ENCODE data around the gene AGPAT3. TPM values are rescaled to one million over a fixed set of nuclear protein-coding genes. Genes with fewer than 3 reads are reported as not detected.
A peak's percentile ranks its signal among the peaks of the same experiment; 100 is the strongest.

The AGPAT3 gene, protein sequence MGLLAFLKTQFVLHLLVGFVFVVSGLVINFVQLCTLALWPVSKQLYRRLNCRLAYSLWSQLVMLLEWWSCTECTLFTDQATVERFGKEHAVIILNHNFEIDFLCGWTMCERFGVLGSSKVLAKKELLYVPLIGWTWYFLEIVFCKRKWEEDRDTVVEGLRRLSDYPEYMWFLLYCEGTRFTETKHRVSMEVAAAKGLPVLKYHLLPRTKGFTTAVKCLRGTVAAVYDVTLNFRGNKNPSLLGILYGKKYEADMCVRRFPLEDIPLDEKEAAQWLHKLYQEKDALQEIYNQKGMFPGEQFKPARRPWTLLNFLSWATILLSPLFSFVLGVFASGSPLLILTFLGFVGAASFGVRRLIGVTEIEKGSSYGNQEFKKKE
- 10 to 100 TPM; 40.6 to 80.5 (median 65.3) TPM for total RNA-seq

DNA sequence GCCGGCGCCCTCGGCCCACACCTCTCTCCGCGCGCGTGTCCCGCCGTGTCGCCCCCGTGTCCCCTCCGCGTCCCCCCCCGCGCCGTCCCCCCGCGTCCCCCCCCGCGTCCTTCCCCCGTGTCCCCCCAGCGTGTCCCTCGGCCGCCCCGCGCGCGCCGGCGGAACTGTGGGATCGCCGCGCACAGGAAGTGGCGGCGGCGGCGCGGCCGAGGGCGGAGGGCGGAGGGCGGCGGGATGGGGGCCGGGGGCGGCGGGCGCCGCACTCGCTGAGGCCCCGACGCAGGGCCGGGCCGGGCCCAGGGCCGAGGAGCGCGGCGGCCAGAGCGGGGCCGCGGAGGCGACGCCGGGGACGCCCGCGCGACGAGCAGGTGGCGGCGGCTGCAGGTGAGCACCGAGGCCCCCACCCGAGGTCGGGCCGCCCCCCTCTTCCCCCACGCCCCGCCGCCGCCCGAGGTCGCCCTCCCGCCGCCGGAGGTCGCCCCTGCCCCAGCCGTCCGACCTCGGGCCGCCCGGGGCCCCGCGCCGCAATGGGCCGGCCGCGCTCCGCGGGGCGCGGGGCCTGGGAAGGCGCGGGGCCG lies at the start of gene AGPAT3:
Gene AGPAT3 (plus strand): TSS at position 262 of the 578 bp plus-strand sequence. CDS start 94,459 bp downstream, outside the sequence.
- no CpG with 5 or more reads among the region's 102 CpGs for WGBS, 2 donors

DNA sequence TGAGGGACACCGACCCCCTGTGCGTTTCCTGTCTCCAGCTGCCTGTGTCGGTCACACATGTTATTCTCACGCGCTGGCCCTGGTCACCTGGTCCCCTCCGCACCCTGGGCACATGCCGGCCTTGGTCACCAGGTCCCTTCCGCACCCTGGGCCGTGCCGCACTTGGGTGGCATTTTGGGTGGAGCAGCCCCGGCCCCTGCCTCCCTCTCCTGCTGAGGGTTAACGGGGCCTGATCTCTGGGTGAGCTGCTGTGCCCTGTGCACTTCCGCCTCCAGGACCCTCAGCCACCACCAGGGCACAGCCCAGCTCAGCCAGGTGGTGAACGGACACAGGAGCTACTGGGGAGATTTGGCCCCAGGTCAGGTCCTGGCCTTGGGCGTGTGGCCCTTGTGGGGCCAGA lies 49.0 kb upstream of the AGPAT3 start:
- no peak for DNase-seq
- peaks cover 2 to 11% of the 10 kb centered on the region in 2 donors for H3K4me1 ChIP-seq
- H3K27ac ChIP-seq, result no peak overlapping the region
- H3K9me3 ChIP-seq, result no peaks in the 10 kb centered on the region
- TF ChIP-seq POLR2A (IDR thresholded peaks at IDR 0.05), result no peak
- TF ChIP-seq, protein P1, sequence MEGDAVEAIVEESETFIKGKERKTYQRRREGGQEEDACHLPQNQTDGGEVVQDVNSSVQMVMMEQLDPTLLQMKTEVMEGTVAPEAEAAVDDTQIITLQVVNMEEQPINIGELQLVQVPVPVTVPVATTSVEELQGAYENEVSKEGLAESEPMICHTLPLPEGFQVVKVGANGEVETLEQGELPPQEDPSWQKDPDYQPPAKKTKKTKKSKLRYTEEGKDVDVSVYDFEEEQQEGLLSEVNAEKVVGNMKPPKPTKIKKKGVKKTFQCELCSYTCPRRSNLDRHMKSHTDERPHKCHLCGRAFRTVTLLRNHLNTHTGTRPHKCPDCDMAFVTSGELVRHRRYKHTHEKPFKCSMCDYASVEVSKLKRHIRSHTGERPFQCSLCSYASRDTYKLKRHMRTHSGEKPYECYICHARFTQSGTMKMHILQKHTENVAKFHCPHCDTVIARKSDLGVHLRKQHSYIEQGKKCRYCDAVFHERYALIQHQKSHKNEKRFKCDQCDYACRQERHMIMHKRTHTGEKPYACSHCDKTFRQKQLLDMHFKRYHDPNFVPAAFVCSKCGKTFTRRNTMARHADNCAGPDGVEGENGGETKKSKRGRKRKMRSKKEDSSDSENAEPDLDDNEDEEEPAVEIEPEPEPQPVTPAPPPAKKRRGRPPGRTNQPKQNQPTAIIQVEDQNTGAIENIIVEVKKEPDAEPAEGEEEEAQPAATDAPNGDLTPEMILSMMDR (IDR thresholded peaks at IDR 0.05), result no peak
- H3K36me3 ChIP-seq, result no peaks in the 10 kb centered on the region
- H3K27me3 ChIP-seq, result no peaks in the 10 kb centered on the region
- no peak overlapping the region for H3K4me3 ChIP-seq (replicated peaks in 1 of 3)
- 84 to 87% methylated on average over 9 to 14 of the region's 15 CpGs for WGBS, 2 donors
- intact Hi-C loops (cut with DNase I), result no loop called here

More for the DNA sequence above, at the start of gene AGPAT3:
- peaks cover 9 to 24% of the 10 kb centered on the region in 2 donors for H3K4me1 ChIP-seq
- DNase-seq, result peak; percentile 25 to 31
- H3K9me3 ChIP-seq, result no peaks in the 10 kb centered on the region
- intact Hi-C loops (cut with DNase I), result no loop called here
- H3K27me3 ChIP-seq, result no peaks in the 10 kb centered on the region
- H3K27ac ChIP-seq, result peak within 1 kb of the TSS; percentile 87 to 90 (median 88)
- H3K4me3 ChIP-seq (replicated peaks in 1 of 3), result peak within 1 kb of the TSS; percentile 28 to 88 (median 66)
- TF ChIP-seq, protein P1 (IDR thresholded peaks at IDR 0.05), result peak in 1 of 6 experiments; percentile 5
- TF ChIP-seq POLR2A (IDR thresholded peaks at IDR 0.05), result no peak
- no peaks in the 10 kb centered on the region for H3K36me3 ChIP-seq

DNA sequence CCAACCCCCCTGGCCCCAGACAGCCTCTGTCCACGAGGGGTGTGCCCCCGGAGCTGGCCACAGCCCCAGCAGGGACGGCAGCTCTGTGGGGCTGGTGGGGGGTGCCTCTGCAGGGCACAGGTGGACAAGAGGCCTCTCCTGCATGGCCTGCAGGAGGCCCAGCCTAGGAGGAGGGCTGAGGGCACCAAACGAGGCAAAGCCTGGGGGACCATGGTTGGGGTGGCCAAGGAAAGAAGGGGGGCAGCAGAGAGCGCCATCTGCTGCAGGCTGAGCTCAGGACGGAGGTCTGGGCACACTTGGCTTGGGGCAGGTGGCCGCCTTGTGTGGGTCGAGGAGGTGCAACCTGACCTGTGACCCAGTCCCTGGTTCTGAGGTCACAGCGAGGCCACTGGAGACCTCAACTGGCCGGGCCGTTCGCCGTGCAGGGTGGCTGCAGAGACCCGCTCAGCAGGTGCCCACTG lies 48.4 kb upstream of the AGPAT3 start:
- intact Hi-C loops (cut with DNase I), result no loop called here
- WGBS, 2 donors, result 83 to 85% methylated on average over 6 to 10 of the region's 14 CpGs
- DNase-seq, result no peak

DNA sequence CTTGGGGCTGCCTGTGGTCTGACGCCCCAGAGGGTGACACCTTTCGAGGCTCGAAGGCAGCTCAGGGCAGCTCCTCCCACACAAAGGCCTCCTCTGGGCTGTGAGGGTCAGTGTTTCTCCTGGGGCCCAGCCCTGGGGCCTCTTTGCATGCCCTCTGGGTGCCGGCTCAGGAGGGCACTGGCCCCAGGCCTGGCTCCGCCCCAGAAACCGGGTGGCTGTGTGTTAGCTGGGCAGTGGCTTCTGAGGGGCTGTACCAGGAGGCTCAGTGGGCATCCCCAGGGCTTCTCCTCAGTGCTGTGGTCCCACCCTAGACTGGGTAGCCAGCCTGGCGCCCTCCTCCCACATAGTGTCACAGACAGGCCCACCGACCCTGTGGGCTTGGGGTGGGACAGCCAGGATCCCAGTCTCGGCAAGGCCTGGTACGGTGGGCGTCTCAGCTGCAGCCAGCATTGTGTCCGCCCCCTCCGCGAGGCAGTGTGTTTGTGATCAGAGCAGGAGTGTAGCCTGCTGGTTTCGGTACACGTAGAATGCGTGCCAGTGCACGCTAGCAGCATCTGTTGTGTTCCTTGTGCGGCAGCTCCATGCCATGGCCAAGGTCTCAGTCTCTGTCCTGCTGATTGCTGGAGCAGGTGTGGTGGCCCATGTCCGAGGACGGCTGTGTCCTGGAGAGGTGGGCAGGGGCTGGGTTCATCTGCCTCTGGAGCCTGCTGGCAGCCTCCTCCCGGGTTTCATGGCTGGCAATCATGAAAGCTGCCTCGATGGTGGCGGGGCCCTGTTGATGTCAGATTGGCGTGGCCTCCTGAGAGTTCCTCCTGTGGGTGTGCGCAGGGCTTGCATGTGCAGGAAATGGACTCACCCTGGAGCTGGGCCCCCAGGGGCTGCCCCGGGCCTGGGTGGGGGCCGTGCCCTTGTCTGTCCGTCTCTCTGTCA lies 47.6 kb upstream of the AGPAT3 start:
- no peaks in the 10 kb centered on the region for H3K36me3 ChIP-seq
- H3K27me3 ChIP-seq, result no peaks in the 10 kb centered on the region
- H3K9me3 ChIP-seq, result no peaks in the 10 kb centered on the region
- no peaks in the 10 kb centered on the region for H3K4me1 ChIP-seq
- H3K4me3 ChIP-seq (replicated peaks in 1 of 3), result no peak overlapping the region
- TF ChIP-seq, protein P1 (IDR thresholded peaks at IDR 0.05), result no peak
- TF ChIP-seq POLR2A (IDR thresholded peaks at IDR 0.05), result no peak
- H3K27ac ChIP-seq, result no peak overlapping the region
- 81 to 93% methylated on average over 11 to 16 of the region's 29 CpGs for WGBS, 2 donors
- DNase-seq, result no peak
- intact Hi-C loops (cut with DNase I), result no loop called here

More for the DNA sequence above, 48.4 kb upstream of the AGPAT3 start:
- H3K27me3 ChIP-seq, result no peaks in the 10 kb centered on the region
- H3K4me1 ChIP-seq, result peaks cover 0 to 4% of the 10 kb centered on the region in 2 donors
- H3K27ac ChIP-seq, result no peak overlapping the region
- TF ChIP-seq POLR2A (IDR thresholded peaks at IDR 0.05), result no peak
- TF ChIP-seq, protein P1 (IDR thresholded peaks at IDR 0.05), result no peak
- no peaks in the 10 kb centered on the region for H3K9me3 ChIP-seq
- no peak overlapping the region for H3K4me3 ChIP-seq (replicated peaks in 1 of 3)
- H3K36me3 ChIP-seq, result no peaks in the 10 kb centered on the region
